Measurements from ENCODE around the gene TBC1D20. TPM values are rescaled to one million over a fixed set of nuclear protein-coding genes. Genes with fewer than 3 reads are reported as not detected.

The TBC1D20 gene
- total RNA-seq, 1 donor from 2014 or later: 52.8 TPM

DNA sequence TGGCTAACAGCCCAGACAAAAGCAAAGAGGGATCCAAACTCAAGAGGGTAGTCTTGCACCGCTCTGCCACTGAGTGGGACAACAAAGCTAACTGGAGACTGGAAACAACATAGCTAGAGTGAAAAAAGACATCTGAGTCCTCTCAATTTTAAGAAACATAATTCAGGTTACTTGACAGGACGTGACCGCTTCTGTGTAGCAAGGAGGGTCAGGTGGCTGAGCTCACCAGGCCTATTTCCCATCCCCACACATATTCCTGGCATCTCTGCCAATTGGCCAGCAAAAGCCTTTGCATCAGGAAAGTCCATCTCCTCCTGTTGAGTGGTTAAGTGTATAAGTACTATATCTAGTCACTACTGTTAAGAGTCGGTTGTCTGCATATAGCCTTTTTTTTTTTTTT lies 25.3 kb upstream of the TBC1D20 start:
- no peak for TF ChIP-seq CTCF (IDR thresholded peaks at IDR 0.05)
- Mint-ChIP-seq H3K36me3 (ENCODE audit: unreplicated experiment) (peaks cover 65% of the 10 kb centered on the region), H3K4me3 (ENCODE audit: unreplicated experiment) (no peak overlapping the region), H3K9me3 (ENCODE audit: unreplicated experiment) (no peaks in the 10 kb centered on the region), H3K27ac (ENCODE audit: unreplicated experiment) (no peak overlapping the region), H3K4me1 (ENCODE audit: unreplicated experiment) (no peaks in the 10 kb centered on the region), H3K27me3 (ENCODE audit: unreplicated experiment) (no peaks in the 10 kb centered on the region)
- no peak for DNase-seq (ENCODE audit: extremely low spot score, unreplicated experiment)

GRCh38 chr20:483815-484644 lies 21.7 kb upstream of the TBC1D20 start:
- no peaks in the 10 kb centered on the region for H3K27me3 Mint-ChIP-seq (ENCODE audit: unreplicated experiment)
- H3K9me3 Mint-ChIP-seq (ENCODE audit: unreplicated experiment): no peaks in the 10 kb centered on the region
- peaks cover 46% of the 10 kb centered on the region for H3K36me3 Mint-ChIP-seq (ENCODE audit: unreplicated experiment)
- no peak for DNase-seq (ENCODE audit: extremely low spot score, unreplicated experiment)
- TF ChIP-seq CTCF (IDR thresholded peaks at IDR 0.05): no peak
- H3K4me1 Mint-ChIP-seq (ENCODE audit: unreplicated experiment): peaks cover 11% of the 10 kb centered on the region
- H3K4me3 Mint-ChIP-seq (ENCODE audit: unreplicated experiment): no peak overlapping the region
- no peak overlapping the region for H3K27ac Mint-ChIP-seq (ENCODE audit: unreplicated experiment)

GRCh38 chr20:481167-481566 lies 18.8 kb upstream of the TBC1D20 start:
- Mint-ChIP-seq H3K27me3 (ENCODE audit: unreplicated experiment) (no peaks in the 10 kb centered on the region), H3K36me3 (ENCODE audit: unreplicated experiment) (peaks cover 31% of the 10 kb centered on the region), H3K4me3 (ENCODE audit: unreplicated experiment) (no peak overlapping the region), H3K27ac (ENCODE audit: unreplicated experiment) (no peak overlapping the region), H3K4me1 (ENCODE audit: unreplicated experiment) (peaks cover 17% of the 10 kb centered on the region), H3K9me3 (ENCODE audit: unreplicated experiment) (no peaks in the 10 kb centered on the region)
- no peak for DNase-seq (ENCODE audit: extremely low spot score, unreplicated experiment)
- no peak for TF ChIP-seq CTCF (IDR thresholded peaks at IDR 0.05)

DNA sequence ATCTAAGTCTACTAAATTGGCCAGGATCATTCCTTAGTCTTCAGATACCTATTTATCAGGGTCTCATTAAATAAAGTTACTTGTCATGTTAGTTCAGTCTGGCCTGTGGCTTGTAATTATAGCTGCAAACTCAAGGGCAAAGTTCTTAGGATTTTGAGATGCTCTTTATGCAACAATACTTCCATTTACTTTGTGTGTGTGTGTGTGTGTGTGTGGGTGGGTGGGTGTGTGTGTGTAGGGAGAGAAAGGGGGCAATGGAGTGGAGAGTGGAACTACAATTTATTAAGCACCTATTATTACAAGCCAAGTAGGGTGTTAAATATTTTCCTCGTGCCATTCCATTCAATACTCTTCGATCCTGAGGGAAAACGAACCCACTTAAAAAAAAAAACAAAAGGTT lies 17.7 kb upstream of the TBC1D20 start:
- H3K27me3 Mint-ChIP-seq (ENCODE audit: unreplicated experiment): no peaks in the 10 kb centered on the region
- H3K27ac Mint-ChIP-seq (ENCODE audit: unreplicated experiment): no peak overlapping the region
- H3K4me1 Mint-ChIP-seq (ENCODE audit: unreplicated experiment): peaks cover 17% of the 10 kb centered on the region
- H3K4me3 Mint-ChIP-seq (ENCODE audit: unreplicated experiment): no peak overlapping the region
- no peak for TF ChIP-seq CTCF (IDR thresholded peaks at IDR 0.05)
- H3K9me3 Mint-ChIP-seq (ENCODE audit: unreplicated experiment): no peaks in the 10 kb centered on the region
- no peak for DNase-seq (ENCODE audit: extremely low spot score, unreplicated experiment)
- peaks cover 33% of the 10 kb centered on the region for H3K36me3 Mint-ChIP-seq (ENCODE audit: unreplicated experiment)

GRCh38 chr20:479487-479886 lies 17.2 kb upstream of the TBC1D20 start:
- DNase-seq (ENCODE audit: extremely low spot score, unreplicated experiment): no peak
- no peaks in the 10 kb centered on the region for H3K9me3 Mint-ChIP-seq (ENCODE audit: unreplicated experiment)
- no peaks in the 10 kb centered on the region for H3K27me3 Mint-ChIP-seq (ENCODE audit: unreplicated experiment)
- H3K4me3 Mint-ChIP-seq (ENCODE audit: unreplicated experiment): no peak overlapping the region
- H3K27ac Mint-ChIP-seq (ENCODE audit: unreplicated experiment): no peak overlapping the region
- TF ChIP-seq CTCF (IDR thresholded peaks at IDR 0.05): no peak
- H3K36me3 Mint-ChIP-seq (ENCODE audit: unreplicated experiment): peaks cover 32% of the 10 kb centered on the region
- H3K4me1 Mint-ChIP-seq (ENCODE audit: unreplicated experiment): peaks cover 17% of the 10 kb centered on the region

Data from osteocyte (in vitro differentiated cells).